ENCODE results near the gene TMUB1.

Gene TMUB1

DNA sequence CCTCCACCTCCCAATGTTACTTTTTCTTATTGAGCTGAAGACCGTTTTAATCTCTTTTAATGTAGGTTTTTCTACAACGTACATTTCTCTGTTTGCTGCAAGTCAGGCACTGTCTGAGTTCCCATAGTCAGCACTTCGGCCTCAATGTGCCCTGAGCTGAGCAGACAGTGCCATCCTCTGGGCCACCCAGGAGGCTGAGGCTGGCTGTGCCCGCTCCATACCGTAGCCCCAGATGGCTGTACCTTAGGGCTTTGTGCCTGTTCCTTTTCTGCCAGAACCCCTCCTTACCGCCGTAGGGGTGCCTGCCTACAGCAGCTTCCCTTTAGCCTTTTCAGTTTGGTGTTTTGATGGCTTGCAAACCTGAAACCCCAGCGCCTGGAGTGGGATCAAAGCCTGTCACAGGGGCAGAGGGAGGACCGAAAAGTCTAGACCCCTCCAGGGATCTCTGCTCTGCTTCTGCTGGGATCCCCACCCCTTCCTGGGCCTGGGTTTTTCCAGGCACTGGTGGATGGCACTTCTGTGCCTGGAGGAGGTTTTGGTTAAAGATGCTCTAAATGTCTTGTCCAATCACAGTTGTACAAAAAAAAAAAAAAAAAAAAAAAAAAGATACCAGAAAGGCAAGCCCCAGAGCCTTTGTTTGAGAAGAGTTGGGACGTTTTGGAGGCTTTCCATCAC, 12.0 kb upstream of the TMUB1 start:
- in situ Hi-C loops (cut with HindIII; ENCODE audit: low pct_ligation_motif_present, low sequenced_read_pairs) = no loop called here
- Histone ChIP-seq H3K4me3 (ENCODE audit: low read depth, low read length) (no peak overlapping the region), H3K27ac (no peak overlapping the region), H3K36me3 (replicated peaks) (peaks cover 3% of the 10 kb centered on the region), H3K27me3 (replicated peaks) (no peaks in the 10 kb centered on the region)
- TF ChIP-seq, protein P1, sequence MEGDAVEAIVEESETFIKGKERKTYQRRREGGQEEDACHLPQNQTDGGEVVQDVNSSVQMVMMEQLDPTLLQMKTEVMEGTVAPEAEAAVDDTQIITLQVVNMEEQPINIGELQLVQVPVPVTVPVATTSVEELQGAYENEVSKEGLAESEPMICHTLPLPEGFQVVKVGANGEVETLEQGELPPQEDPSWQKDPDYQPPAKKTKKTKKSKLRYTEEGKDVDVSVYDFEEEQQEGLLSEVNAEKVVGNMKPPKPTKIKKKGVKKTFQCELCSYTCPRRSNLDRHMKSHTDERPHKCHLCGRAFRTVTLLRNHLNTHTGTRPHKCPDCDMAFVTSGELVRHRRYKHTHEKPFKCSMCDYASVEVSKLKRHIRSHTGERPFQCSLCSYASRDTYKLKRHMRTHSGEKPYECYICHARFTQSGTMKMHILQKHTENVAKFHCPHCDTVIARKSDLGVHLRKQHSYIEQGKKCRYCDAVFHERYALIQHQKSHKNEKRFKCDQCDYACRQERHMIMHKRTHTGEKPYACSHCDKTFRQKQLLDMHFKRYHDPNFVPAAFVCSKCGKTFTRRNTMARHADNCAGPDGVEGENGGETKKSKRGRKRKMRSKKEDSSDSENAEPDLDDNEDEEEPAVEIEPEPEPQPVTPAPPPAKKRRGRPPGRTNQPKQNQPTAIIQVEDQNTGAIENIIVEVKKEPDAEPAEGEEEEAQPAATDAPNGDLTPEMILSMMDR (IDR thresholded peaks at IDR 0.05; ENCODE audit: low read depth, low read length, missing control alignments) = no peak
- no peak for DNase-seq

DNA sequence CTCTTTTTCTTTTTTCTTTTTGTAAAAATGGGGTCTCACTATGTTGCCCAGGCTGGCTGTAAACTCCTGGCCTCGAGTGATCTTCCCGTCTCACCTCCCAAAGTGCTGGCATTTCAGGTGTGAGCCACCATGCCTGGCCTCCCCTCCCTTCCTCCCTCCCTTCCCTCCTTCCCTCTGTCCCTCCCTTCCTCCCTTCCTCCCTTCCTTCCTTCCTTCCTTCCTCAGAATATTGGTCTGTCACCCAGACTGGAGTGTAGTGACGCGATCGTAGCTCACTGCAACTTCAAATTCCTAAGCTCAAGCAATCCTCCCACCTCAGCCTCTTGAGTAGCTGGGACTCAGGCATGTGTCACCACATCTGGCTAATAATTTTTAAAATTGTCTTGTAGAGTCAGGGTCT, 11.4 kb upstream of the TMUB1 start:
- DNase-seq = no peak

GRCh38 chr7:151093748-151094147, 10.5 kb upstream of the TMUB1 start:
- in situ Hi-C loops (cut with HindIII; ENCODE audit: low pct_ligation_motif_present, low sequenced_read_pairs) = no loop called here

More for the DNA sequence above, 11.4 kb upstream of the TMUB1 start:
- no peak overlapping the region for H3K4me3 ChIP-seq (ENCODE audit: low read depth, low read length)
- H3K27ac ChIP-seq = no peak overlapping the region
- no peaks in the 10 kb centered on the region for H3K27me3 ChIP-seq (replicated peaks)
- in situ Hi-C loops (cut with HindIII; ENCODE audit: low pct_ligation_motif_present, low sequenced_read_pairs) = no loop called here
- peaks cover 3% of the 10 kb centered on the region for H3K36me3 ChIP-seq (replicated peaks)
- TF ChIP-seq, protein P1 (IDR thresholded peaks at IDR 0.05; ENCODE audit: low read depth, low read length, missing control alignments) = no peak

DNA sequence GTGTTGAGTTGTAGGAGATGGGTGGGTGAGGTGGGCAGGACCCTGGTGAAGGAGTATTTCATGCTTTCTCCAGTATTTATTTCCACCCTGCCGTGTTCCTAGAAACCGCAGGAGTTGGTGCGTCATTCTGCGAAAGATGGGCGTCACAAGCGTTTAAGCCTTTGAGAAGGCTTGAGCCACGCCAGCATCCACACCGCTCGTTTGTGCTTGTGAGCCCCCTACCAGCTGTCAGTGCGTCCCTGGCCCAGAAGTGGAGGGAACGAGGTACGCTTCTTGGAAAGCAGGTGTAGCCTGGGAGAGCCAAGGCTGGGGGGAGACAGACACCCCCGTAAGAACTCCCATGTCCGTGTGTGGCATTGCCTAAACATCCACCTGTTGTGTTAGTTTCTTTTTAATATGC, 8.7 kb upstream of the TMUB1 start:
- in situ Hi-C loops (cut with HindIII; ENCODE audit: low pct_ligation_motif_present, low sequenced_read_pairs) = no loop called here
- no peak for DNase-seq

More at GRCh38 chr7:151093748-151094147, 10.5 kb upstream of the TMUB1 start:
- H3K27ac ChIP-seq = no peak overlapping the region
- TF ChIP-seq, protein P1 (IDR thresholded peaks at IDR 0.05; ENCODE audit: low read depth, low read length, missing control alignments) = no peak
- H3K27me3 ChIP-seq (replicated peaks) = no peaks in the 10 kb centered on the region
- peaks cover 3% of the 10 kb centered on the region for H3K36me3 ChIP-seq (replicated peaks)
- DNase-seq = no peak
- H3K4me3 ChIP-seq (ENCODE audit: low read depth, low read length) = no peak overlapping the region

DNA sequence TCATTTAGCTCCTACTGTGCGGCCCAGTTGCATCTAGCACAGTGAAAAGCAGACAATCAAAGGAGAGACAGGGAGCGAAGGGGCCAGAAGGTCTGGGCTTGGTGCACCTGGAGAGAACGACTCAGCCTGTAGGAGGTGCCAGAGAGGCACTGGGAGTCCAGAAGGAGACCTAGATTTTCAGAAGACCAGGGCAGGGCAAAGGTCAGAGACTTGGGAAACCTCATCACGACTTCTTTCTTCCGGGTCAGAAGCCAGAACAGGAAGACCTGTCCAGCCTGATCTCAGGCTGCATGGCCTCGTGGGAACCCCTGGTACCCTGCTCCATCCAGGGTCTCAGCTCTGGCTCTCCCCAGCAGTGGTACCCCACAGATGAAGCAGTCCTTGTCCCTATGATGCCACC, 8.1 kb upstream of the TMUB1 start:
- no peak overlapping the region for H3K27ac ChIP-seq
- TF ChIP-seq, protein P1 (IDR thresholded peaks at IDR 0.05; ENCODE audit: low read depth, low read length, missing control alignments) = peak; percentile 79
- no peak overlapping the region for H3K4me3 ChIP-seq (ENCODE audit: low read depth, low read length)
- H3K27me3 ChIP-seq (replicated peaks) = no peaks in the 10 kb centered on the region
- in situ Hi-C loops (cut with HindIII; ENCODE audit: low pct_ligation_motif_present, low sequenced_read_pairs) = no loop called here
- no peaks in the 10 kb centered on the region for H3K36me3 ChIP-seq (replicated peaks)
- no peak for DNase-seq

More for the DNA sequence above, 8.7 kb upstream of the TMUB1 start:
- Histone ChIP-seq H3K36me3 (replicated peaks) (peaks cover 3% of the 10 kb centered on the region), H3K27me3 (replicated peaks) (no peaks in the 10 kb centered on the region), H3K4me3 (ENCODE audit: low read depth, low read length) (no peak overlapping the region), H3K27ac (no peak overlapping the region)
- TF ChIP-seq, protein P1 (IDR thresholded peaks at IDR 0.05; ENCODE audit: low read depth, low read length, missing control alignments) = no peak

- no peaks in the 10 kb centered on the region for H3K27me3 ChIP-seq (replicated peaks)
Measured at GRCh38 chr7:151091003-151091402, 7.7 kb upstream of the TMUB1 start.

More at GRCh38 chr7:151091003-151091402, 7.7 kb upstream of the TMUB1 start:
- in situ Hi-C loops (cut with HindIII; ENCODE audit: low pct_ligation_motif_present, low sequenced_read_pairs) = no loop called here
- no peak overlapping the region for H3K27ac ChIP-seq
- no peak for DNase-seq
- TF ChIP-seq, protein P1 (IDR thresholded peaks at IDR 0.05; ENCODE audit: low read depth, low read length, missing control alignments) = no peak
- no peaks in the 10 kb centered on the region for H3K36me3 ChIP-seq (replicated peaks)
- no peak overlapping the region for H3K4me3 ChIP-seq (ENCODE audit: low read depth, low read length)

Data from brain microvascular endothelial cell (primary cell).